HG03064 (cell line): Measurements from ENCODE around the gene NTRK2.

Experiments used
- ATAC-seq: cut with Tn5 transposase; IDR thresholded peaks from one replicate; pipeline ENCODE4 v1.9.1; 2021; ENCODE audit warnings: low read depth; ENCODE audit not compliant: unreplicated experiment

The NTRK2 gene

DNA sequence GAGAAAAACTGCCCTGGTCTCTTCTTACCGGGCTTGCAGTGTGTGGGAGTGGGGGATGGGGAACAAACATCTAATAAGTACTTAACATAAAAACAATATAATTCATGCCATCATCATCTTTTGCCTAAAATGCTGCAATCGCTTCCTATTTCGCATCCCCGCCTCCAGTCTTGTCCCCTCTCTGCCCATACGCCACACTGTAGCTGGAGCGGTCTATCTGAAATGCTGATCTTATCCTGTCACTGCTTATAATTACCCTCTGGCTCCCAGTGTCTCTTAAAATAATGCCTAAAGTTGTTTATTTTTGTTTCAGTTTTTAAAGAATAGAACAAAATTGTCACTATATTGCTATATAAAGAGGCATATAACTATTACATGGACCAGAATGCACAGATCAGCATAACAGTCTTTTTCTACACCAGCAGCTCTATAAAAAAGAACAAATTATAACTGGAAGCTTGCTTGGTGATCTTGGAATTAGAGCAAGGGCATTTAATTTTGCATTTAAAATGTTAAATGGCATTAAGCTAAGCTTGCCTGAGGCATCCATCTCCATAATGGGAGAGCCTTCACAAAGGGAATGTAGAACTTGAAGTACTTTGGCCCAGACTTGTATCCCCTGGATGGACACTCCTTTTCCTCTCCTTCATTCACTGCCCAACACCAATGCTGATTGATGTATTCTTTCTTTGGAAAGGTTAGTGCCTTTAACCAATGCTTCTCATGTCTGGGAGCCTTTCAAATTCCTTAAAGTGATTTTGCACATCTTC is 12.2 kb downstream of the NTRK2 start:
- ATAC-seq = no peak

DNA sequence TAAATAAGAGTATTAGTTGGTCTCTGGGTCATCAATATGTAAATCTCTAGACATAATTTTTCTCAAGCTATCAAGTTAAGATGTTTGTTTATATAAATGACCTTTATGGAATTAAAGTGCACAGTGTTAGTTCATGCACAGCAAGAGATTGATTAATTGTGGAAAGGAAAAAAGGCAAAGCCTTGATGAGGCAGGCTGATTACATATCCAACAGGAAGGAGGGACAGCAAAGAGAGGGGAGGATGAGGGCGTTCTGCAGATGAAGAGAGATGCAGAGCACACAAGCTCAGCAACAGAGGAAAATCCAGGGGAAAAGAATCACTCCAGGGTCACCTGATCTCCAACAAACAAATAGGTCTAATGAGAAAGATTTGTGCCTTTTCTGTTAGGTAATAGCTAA is 16.5 kb downstream of the NTRK2 start:
- ATAC-seq = no peak

DNA sequence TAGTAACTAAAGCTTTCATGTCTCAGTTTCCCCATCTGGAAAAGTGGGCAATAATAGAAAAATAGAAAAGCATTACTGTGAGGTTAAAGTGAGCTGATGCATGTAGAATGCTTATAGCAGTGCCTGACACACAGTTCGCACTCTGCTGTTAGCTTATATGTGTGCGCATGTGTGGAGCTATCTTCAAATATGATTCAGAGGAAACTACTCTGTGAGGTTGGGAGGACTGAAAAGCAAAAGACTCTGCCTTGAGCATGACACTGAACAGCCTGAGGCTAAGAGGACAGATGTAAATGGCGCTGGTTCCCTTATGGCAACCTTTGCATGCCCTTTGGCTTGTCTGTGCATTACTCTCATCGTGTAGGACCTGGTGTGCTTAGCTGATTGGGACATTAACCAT is 19.4 kb downstream of the NTRK2 start:
- ATAC-seq = no peak

DNA sequence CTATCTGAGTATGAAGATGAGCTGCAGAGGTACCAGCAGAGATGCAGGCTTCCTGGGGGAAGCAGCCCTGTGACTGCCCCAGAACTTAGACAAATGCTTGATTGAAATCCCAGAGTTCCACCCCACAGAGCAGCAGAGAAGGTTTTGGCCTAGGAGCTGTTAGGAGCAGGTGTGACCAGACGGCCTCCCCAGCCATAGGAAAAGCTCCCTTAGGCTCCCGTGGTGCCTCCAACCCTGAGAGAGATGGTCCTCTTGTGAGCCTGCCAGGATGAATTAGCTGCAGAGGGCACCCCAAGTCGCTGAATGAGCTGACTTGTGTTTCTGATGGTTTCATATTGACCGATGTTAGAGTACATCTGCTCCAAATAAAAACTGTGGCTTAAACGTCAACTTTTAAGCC is 22.1 kb downstream of the NTRK2 start:
- ATAC-seq = no peak

DNA sequence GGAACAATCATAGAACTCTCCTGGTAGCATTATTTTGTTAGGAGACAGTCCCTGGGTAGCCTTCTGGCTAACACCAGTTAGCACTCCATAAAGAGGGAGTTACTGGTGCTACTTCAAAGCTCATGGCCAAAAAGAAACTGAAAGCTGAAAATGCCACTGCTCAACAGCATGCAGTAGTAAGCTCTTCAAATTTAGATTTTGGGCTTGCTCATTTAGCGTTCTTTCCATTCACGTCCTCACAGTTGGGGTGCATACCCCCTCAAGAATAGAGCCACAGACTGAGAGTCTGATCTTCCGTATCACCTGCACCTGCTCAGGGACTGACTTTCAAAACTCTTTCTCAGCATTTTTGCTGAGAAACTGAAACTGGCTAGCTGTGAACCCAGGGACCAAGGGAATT is 24.7 kb downstream of the NTRK2 start:
- peak; percentile 70 for ATAC-seq

DNA sequence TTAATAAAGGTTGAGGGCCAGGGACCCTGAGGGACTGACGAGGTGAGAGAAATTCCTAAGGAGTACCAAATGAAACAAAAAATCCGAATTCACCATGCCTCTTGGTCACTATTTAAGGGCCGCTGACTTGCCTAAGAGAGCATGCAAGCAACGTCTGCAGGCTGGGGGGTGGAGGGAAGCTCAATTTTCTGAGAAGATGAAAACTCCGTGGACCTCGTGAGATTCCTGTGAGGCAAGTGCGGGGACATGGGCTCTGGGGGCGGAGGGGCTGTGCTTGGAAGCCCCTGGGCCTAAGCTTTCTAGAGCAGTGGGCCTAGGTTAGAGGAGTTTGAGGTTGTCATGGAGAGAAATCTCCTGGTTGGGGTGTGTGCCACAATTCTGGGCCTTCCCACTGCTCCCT is 27.5 kb downstream of the NTRK2 start:
- no peak for ATAC-seq

DNA sequence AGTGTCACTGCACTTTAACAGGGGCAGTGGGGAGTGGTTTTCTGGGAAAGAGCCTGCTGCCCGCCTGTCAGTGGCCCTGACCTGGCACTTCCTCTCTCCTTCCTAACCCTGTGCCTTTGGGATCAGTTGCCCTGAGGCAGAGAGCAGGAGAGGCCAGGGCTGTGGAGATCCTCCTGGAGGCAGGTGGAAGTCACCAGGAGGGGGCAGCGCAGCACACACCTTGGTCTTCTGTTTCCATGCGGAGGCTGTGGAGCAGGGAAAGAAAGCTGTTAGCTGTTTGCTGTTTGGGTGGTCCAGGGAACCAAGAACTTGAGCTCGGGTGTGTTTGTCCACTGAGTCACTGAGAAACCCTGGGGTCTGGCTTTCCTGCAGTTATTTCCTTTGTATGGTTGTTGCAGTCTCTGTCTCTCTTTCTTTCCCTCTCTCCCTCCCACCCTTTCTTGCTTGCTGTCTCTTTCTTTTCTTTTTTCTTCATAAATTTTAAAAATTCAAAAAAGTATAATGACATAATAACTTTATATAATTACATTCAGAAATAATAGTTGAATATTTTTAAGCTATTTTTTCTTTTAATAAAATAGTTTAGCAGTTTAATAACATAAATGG is 28.1 kb downstream of the NTRK2 start:
- no peak for ATAC-seq

DNA sequence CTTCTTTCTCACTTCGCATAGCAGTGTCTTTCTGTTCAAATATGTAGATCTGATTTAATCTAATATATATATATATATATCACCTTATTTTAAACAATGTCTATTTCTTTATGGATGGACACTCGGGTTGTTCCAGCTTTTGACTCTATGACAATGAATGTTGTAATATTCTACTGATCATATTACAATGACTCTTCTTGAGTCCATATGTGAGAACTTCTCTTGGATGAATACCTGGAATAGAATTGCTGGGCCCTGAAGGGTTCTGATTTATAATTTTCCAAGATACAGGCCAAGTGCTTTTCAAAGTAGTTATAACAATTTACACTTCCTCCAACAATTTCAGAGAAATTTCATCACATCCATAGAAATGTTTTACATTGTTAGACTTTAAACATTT is 28.8 kb downstream of the NTRK2 start:
- ATAC-seq = no peak

DNA sequence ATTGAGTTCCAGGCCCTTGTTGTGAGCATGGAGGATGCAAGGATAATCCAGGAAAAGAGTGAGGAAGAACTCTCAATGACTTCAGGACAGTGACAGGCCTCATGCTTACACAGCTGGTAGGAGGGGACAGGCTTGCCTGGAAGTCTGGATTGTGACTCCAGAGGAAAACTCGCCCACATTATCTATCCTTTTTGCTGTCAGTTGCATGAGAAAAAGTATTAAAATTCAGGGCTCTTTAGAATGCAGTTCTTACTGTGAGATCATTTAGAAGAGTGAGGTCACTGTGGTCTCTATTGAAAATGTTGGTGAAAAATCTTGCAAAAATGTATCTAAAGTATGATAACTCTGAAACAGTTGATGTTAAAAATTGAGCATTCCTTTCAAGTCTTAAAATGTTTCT is 30.5 kb downstream of the NTRK2 start:
- ATAC-seq = no peak

DNA sequence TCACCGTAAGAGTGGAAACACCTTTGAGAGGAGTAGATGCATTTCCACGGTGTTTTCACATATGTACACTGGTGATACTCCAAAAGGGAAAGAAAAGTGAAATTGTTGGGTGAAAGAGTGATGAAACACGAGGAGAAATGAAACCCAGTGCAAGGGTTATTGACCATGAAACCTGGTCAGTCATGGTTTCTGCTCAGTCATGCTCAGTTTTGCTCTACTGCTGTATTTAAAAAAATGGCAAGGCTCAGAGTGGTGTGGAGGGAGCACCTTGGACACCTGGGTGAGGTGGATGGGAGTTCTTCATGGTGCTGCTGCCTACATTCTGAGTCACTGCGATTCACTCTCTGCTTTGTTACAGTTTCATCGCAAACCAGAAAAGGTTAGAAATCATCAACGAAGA is 32.3 kb downstream of the NTRK2 start:
- peak; percentile 81 for ATAC-seq

DNA sequence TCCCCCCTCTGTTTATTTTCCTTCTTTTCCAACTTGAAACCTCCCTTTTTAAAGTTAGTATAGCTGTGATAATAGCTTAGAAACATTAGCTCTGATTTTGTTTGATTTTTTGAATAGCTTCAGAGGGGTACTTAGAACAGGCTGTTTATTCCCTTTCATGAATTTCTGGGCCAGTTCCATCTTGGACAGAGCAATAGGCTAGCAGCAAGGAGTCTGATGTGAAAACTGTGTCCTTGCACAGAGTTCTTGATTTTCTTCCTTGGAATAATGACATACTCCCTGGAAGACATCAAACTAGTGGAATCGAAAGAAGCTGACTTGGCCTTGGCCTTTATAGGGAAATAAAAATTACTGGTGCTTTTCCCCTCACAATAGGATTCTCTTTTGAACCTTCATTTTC is 32.9 kb downstream of the NTRK2 start:
- no peak for ATAC-seq

DNA sequence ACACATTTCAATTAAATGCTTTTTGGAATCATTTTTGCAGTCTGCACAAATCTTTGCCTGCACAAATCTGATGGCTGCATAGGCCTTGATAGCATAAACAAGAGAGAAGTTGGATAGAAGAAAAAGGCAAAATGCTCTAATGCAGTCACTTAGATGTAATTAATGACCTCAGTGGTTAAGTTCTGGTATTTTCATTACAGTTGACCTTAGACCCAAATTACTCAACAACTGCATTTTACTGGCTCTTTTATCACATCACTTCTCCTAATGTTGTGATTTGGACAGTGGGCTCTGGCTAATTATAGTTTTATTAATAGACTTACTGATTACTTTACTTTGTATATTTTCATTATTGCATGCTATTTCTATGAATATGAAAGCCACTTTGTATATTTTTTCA is 34.3 kb downstream of the NTRK2 start:
- no peak for ATAC-seq

DNA sequence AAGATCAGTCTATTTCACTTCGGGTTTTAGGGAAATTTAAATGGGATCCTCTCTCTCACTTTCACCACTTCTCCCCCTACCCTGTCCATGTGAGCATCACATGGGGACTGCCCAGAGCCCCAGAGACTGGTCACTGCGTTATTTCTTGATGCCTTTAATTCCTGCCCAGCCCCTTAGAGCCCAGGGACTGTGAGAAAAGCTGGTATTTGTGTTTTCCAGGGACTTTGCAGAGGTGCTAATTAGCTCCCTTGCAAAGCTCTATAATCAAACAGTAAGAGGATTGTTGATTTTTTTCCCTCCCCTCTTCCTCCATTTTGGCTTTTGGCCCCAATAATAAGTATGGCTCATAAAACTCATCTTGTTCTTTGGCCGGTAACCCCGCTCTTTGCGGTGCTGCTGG is 35.6 kb downstream of the NTRK2 start:
- ATAC-seq = no peak

DNA sequence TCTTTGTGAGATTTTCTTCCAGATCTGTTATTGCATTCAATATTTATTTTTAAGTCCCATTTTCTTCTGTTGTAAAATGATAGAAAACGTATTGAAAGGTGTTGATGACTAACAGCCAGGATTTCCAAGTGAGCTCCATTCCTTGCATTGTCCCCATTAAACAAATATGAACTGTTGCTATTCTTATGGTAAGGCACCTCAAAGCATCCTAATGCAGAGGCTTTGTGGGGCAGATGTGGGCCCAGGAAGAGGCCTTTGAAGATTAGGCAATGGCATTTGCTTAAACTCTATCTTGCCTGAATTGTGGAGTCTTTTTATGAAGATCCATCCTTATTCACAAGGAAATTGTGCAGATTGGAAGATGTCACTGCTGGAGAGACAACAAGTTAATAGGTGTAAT is 38.9 kb downstream of the NTRK2 start:
- no peak for ATAC-seq

DNA sequence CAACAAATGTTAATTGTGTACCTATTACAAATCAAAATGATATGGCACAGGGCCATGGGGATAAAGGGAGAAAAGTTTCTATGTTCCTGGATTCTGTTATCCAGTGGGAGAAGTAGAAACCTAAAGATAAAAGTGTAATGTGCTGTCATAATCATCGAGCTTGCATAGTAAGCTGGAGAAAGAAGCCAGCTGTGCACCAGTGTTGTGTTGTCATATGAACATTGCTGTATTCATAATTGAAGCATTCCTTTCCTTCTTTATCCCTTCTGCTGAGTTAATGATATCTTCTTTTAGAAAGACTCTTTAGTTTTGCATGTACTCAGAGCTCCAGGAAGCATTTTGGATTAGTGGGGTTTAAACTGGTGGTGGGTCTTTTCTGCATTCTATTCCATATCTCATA is 39.5 kb downstream of the NTRK2 start:
- ATAC-seq = no peak

DNA sequence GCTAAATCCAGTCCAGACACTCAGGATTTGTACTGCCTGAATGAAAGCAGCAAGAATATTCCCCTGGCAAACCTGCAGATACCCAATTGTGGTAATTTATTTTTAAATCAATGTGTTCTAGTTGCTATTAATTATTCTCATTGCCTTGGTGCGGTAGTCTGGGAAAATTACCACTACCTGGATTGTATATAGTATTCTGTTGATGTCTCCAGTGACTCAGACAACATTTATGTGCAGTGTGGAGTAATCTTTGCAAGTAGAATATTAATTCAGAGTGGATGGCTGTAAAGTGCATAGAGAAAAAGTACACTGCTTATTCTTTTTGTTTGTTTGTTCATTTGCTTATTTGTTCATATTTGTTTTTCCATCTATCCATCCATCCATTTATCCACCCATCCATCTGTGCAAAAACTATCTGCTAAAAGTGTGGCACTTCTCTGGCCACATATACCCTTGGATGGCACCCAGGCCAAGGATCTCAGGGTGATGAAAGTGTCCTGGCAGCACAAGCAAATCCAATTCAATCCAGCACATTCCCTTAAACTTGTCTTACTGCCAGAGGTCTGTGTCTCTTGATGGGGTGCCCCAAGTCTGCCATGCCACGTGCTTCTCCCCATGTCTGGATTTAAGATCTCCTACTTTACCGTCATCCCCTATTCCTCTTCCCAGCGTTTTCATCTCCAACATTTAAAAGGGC is 41.3 kb downstream of the NTRK2 start:
- ATAC-seq = no peak

DNA sequence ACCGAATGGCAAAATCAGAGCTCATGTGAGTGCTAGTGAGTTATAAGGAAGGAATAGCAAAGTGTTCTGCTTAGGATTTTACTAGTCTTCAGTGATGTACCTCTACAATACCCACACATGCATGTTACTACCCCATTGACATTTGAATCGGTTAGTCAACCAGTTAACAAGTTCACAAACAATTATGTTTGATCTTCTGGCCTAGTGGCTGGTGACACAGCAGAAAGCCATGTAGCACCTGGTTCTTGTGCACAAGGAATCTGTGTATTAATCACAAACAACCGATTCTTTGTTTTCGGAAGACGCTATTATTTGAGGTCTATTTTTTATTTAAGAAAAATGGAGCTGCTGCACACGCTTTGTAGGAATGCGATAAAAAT is 41.9 kb downstream of the NTRK2 start:
- ATAC-seq = no peak

DNA sequence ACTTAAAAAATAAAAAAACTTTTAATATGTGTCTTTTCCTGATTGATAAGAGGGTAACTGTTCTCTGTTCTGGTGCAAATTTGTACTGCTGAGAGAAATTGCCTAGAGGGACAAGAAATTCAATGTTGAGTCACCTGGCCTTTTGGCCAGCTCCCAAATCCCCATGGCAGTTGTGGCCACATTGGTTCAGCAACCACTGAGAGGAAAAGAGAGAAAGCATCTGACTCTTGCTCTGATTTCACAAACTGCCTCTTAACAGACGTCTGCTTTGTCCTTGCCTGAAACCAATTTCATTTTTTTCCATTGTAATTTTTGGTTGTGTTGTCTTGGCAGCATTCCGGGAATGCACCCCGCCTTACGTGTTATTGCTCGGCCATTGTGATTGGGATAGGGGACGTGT is 42.4 kb downstream of the NTRK2 start:
- no peak for ATAC-seq

DNA sequence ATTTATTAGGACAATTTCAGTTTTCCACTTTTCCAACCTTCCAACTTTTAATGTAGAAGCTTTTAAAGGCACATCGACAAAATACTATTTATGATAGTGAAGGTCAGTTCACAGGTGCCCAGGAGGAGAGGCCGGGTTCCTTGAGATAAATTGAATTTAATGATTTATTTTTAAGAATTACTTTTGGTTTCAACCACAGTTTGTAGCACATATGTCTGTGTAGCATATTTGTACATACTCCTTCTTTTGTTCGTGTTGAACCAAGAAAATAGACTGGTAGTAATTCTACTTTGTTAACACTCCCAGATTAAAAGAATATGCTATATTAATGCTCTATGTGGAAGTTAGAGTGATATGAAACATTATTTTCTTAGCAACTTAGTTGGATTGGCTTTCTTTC is 46.7 kb downstream of the NTRK2 start:
- ATAC-seq = no peak

DNA sequence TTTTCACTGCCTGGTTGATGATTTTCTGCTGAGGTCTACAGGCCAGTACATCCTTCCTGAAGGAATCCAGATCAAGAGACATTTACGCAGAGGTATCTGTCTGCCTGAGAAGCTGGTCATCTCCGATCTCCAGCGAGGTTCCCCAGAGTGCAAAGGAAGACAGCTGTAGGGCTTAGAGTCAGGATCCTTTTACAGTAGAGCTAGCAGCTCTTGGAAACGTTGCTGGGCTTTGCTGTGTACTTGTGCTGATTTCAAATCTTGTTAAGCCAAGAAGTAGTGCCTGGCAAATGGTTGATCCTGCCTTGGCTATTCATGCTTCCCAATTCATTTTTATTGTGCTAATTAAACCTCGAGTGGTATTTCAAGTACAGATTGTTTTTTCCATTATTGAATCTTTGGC is 48.9 kb downstream of the NTRK2 start:
- ATAC-seq = no peak

DNA sequence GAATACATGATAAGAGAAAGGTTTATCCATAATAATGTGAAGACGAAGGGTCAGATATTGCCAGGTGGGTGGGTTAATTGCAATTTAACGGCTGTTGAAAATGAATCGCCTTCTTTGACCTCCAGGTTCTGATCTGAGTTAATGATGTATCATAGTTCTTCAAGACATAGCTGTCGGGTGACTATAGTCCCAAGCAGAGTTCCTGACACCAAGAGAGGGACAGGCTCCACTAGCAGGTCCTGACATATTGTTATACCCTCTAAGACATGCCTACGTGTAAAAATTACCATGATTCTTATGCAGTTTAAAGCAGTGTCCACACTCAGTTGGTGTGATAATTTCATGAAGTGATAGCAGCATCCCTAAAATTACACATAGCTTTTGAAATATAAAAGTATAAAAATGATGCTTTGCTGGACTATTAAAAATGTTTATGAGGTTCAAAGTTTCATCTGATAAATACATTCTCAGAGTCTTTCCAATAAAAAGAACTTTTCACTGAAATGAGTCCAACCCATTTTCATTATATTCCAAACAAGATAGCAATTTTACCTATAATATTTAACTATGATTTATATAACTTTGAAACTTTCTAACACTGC is 53.0 kb downstream of the NTRK2 start:
- ATAC-seq = no peak

DNA sequence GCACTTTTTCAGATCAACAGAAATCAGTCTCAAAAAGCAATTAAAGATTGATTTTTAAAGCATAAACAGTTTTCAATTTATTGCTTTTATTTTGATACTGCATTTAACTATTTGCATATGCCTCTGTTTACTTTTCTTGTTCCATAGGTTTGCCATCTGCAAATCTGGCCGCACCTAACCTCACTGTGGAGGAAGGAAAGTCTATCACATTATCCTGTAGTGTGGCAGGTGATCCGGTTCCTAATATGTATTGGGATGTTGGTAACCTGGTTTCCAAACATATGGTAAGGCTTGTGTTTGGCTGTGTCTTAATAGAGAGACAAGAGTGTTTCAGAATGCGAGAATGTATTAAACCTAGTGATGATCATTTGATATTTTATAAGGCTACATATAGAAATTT is 53.9 kb downstream of the NTRK2 start:
- ATAC-seq = no peak
